H1 (cell line): Measurements from ENCODE around the gene MPDU1.

ENCODE experiments used
- BRCA1 ChIP-seq: IDR thresholded peaks from 2 replicates; pipeline ENCODE4 v1.6.1; 2012; ENCODE audit warnings: low read depth, low read length, improper control_type of control experiment
- CTCF ChIP-seq, 3 experiments: IDR thresholded peaks; 1 replicate in 2 of 3; 2 replicates in 1 of 3; pipeline versions ENCODE4 v1.5.1 to v1.6.1; 2011; ENCODE audit warnings: low read length in 3 of 3, mild to moderate bottlenecking in 3 of 3, inconsistent platforms in 2 of 3, low read depth in 1 of 3, moderate library complexity in 1 of 3; ENCODE audit not compliant: insufficient read depth in 1 of 3; ENCODE audit errors: control extremely low read depth in 1 of 3
- EGR1 ChIP-seq: IDR thresholded peaks from 2 replicates; pipeline ENCODE4 v1.6.1; 2011; ENCODE audit warnings: low read depth, low read length, borderline replicate concordance
- HDAC2 ChIP-seq, 2 experiments: fragments of 300-600 bp in 1 of 2; sonication (generic) in 1 of 2; IDR thresholded peaks; 2 replicates each; pipeline ENCODE4 v1.6.1; 2011 to 2012; ENCODE audit warnings: low read depth in 2 of 2, low read length in 2 of 2, mild to moderate bottlenecking in 2 of 2, moderate library complexity in 2 of 2, borderline replicate concordance in 1 of 2, inconsistent platforms in 1 of 2
- JUN ChIP-seq: IDR thresholded peaks from 2 replicates; pipeline ENCODE4 v1.6.1; 2011; ENCODE audit warnings: low read depth, mild to moderate bottlenecking, improper control_type of control experiment, low read length
- MAFK ChIP-seq: IDR thresholded peaks from 2 replicates; pipeline ENCODE4 v1.6.1; 2012; ENCODE audit warnings: low read depth, mild to moderate bottlenecking, improper control_type of control experiment, low read length
- POLR2A ChIP-seq, 2 experiments: IDR thresholded peaks; 1 replicate in 1 of 2; 2 replicates in 1 of 2; pipeline ENCODE4 v1.6.1; 2011; ENCODE audit warnings: low read depth in 2 of 2, low read length in 2 of 2, mild to moderate bottlenecking in 2 of 2; ENCODE audit errors: control extremely low read depth in 1 of 2
- POLR2AphosphoS5 ChIP-seq: IDR thresholded peaks from 2 replicates; pipeline ENCODE4 v1.6.1; 2011; ENCODE audit warnings: low read depth, low read length
- TCF12 ChIP-seq: IDR thresholded peaks from 2 replicates; pipeline ENCODE4 v1.6.1; 2011; ENCODE audit warnings: low read depth, mild to moderate bottlenecking, low read length

GRCh38 chr17:7623661-7624060 lies 40.0 kb downstream of the MPDU1 start:
- TF ChIP-seq BRCA1 (no peak), POLR2AphosphoS5 (no peak), POLR2A (IDR thresholded peaks at IDR 0.05; ENCODE audit: control extremely low read depth in 1 of 2, low read depth in 2 of 2, low read length in 2 of 2) (no peak), CTCF (IDR thresholded peaks at IDR 0.05; ENCODE audit: control extremely low read depth in 1 of 3, insufficient read depth in 1 of 3, low read depth in 1 of 3, low read length in 3 of 3) (no peak), TCF12 (no peak), EGR1 (no peak), JUN (no peak), HDAC2 (IDR thresholded peaks at IDR 0.05; ENCODE audit: borderline replicate concordance in 1 of 2, low read depth in 2 of 2, low read length in 2 of 2) (no peak), MAFK (no peak)
